Caco-2 (cell line): ENCODE results near the gene SORBS1. TPM values are rescaled to one million over a fixed set of nuclear protein-coding genes. Genes with fewer than 3 reads are reported as not detected.
A peak's percentile ranks its signal among the peaks of the same experiment; 100 is the strongest.

ENCODE experiments used
- BruUV-seq: library from RNA; stranded (reverse); fragments of 400-500 nt; replicated peaks from 2 replicates; lab custom pipeline; 2021; lab: Mats Ljungman, UMichigan
- CTCF ChIA-PET: fragments of 300-600 bp; sonication (Branson Sonifier 250); formaldehyde crosslinking; loops from one replicate; lab custom pipeline; 2022; ENCODE audit warnings: antibody characterized with exemption; lab: Charles Lee
- POLR2A ChIA-PET: fragments of 300-600 bp; sonication (Branson Sonifier 250); formaldehyde crosslinking; loops from one replicate; lab custom pipeline; 2022; ENCODE audit warnings: antibody characterized with exemption; lab: Charles Lee
- DNase-seq, 2 experiments: peaks; one replicate each; pipeline versions ENCODE4 v3.0.0 to v3.0.0-alpha.2; 2020 to 2022
- H3K27me3 ChIP-seq: replicated peaks from 2 replicates; pipeline ENCODE4 v1.6.0; 2011; ENCODE audit warnings: low read length; ENCODE audit not compliant: control insufficient read depth, insufficient read depth
- H3K36me3 ChIP-seq: 2 replicates; pipeline ENCODE4 v1.5.1; 2011; ENCODE audit warnings: low read length; ENCODE audit not compliant: control insufficient read depth, insufficient read depth
- H3K4me1 ChIP-seq: fragments of 250-450 bp; sonication (Bioruptor Pico); 2 replicates; pipeline ENCODE4 v1.5.1; 2020; ENCODE audit warnings: mild to moderate bottlenecking
- H3K4me3 ChIP-seq: 2 replicates; pipeline ENCODE4 v1.5.1; 2011; ENCODE audit warnings: low read depth, mild to moderate bottlenecking, control low read depth, low read length
- H3K9me3 ChIP-seq: fragments of 250-450 bp; sonication (Bioruptor Pico); 2 replicates; pipeline ENCODE4 v1.5.1; 2020; ENCODE audit warnings: mild to moderate bottlenecking, moderate library complexity
- H3K27ac Mint-ChIP-seq: one replicate; pipeline ENCODE4 v1.8.0; 2022; ENCODE audit warnings: mixed read lengths; ENCODE audit not compliant: unreplicated experiment
- H3K27me3 Mint-ChIP-seq: one replicate; pipeline ENCODE4 v1.8.0; 2022; ENCODE audit warnings: mixed read lengths; ENCODE audit not compliant: insufficient read depth, unreplicated experiment
- H3K36me3 Mint-ChIP-seq: one replicate; pipeline ENCODE4 v1.8.0; 2022; ENCODE audit warnings: mild to moderate bottlenecking, mixed read lengths; ENCODE audit not compliant: insufficient read depth, unreplicated experiment
- H3K4me1 Mint-ChIP-seq: one replicate; pipeline ENCODE4 v1.8.0; 2022; ENCODE audit warnings: low read depth, mixed read lengths; ENCODE audit not compliant: unreplicated experiment
- H3K4me3 Mint-ChIP-seq: one replicate; pipeline ENCODE4 v1.8.0; 2022; ENCODE audit warnings: mild to moderate bottlenecking, moderate library complexity, mixed read lengths; ENCODE audit not compliant: unreplicated experiment
- H3K9me3 Mint-ChIP-seq: one replicate; pipeline ENCODE4 v1.8.0; 2022; ENCODE audit warnings: mixed read lengths; ENCODE audit not compliant: unreplicated experiment
- CTCF ChIP-seq, 2 experiments: fragments of 200-600 bp in 1 of 2; IDR thresholded peaks; 1 replicate in 1 of 2; 2 replicates in 1 of 2; pipeline versions ENCODE4 v1.5.1 to v1.8.0; 2011 to 2022; ENCODE audit warnings: antibody characterized with exemption in 1 of 2, control low read depth in 1 of 2, inconsistent platforms in 1 of 2, low read depth in 1 of 2, low read length in 1 of 2, mild to moderate bottlenecking in 1 of 2, moderate library complexity in 1 of 2; ENCODE audit not compliant: insufficient read depth in 1 of 2, severe bottlenecking in 1 of 2, unreplicated experiment in 1 of 2
- intact Hi-C: fragments of 100-400 bp; cut with micrococcal nuclease; formaldehyde crosslinking; loops from one replicate; pipeline ENCODE4 v1.10.0; 2022; ENCODE audit not compliant: unreplicated experiment
- total RNA-seq: library from RNA; stranded (reverse); gene quantifications from 2 replicates; pipeline ENCODE4 v1.2.3, GENCODE V29; 2022

SORBS1 gene
- total RNA-seq, 1 experiment from 2014 or later = 39.3 TPM

- peak overlapping the region; percentile 25 for H3K4me3 Mint-ChIP-seq
Measured at GRCh38 chr10:95475003-95475383, 86.2 kb downstream of the SORBS1 start.

GRCh38 chr10:95474228-95475002 is 86.8 kb downstream of the SORBS1 start:
- BruUV-seq = no TSS peak
- no peak overlapping the region for H3K4me3 ChIP-seq
- Mint-ChIP-seq H3K27me3 (no peaks in the 10 kb centered on the region), H3K9me3 (no peaks in the 10 kb centered on the region), H3K4me1 (peaks cover 58% of the 10 kb centered on the region), H3K4me3 (peak overlapping the region; percentile 25), H3K36me3 (no peaks in the 10 kb centered on the region), H3K27ac (peak overlapping the region; percentile 83)
- no peaks in the 10 kb centered on the region for H3K27me3 ChIP-seq
- no peaks in the 10 kb centered on the region for H3K9me3 ChIP-seq
- POLR2A ChIA-PET = interaction anchor here (1.2 kb wide), 1 partner anchor 30 kb away, joined by 5 read pairs; no protein-coding TSS in a partner anchor
- H3K36me3 ChIP-seq = peaks cover 3% of the 10 kb centered on the region; the same call in 1 of the 2 replicates
- peaks cover 91% of the 10 kb centered on the region for H3K4me1 ChIP-seq
- intact Hi-C loops = no loop called here
- CTCF ChIA-PET = interaction anchor here (0.8 to 1.3 kb wide), 3 partner anchors 18 to 124 kb away, joined by 3 to 5 read pairs (median 4); no protein-coding TSS in a partner anchor
- TF ChIP-seq CTCF (IDR thresholded peaks at IDR 0.05; ENCODE audit: insufficient read depth in 1 of 2, low read depth in 1 of 2, low read length in 1 of 2, severe bottlenecking in 1 of 2, unreplicated experiment in 1 of 2) = no peak
- DNase-seq = peak; percentile 50 to 68

More at GRCh38 chr10:95475003-95475383, 86.2 kb downstream of the SORBS1 start:
- POLR2A ChIA-PET = interaction anchor here (1.2 kb wide), 1 partner anchor 29 kb away, joined by 5 read pairs; no protein-coding TSS in a partner anchor
- Histone ChIP-seq H3K9me3 (no peaks in the 10 kb centered on the region), H3K36me3 (peaks cover 3% of the 10 kb centered on the region; the same call in 1 of the 2 replicates), H3K4me3 (no peak overlapping the region), H3K4me1 (peaks cover 91% of the 10 kb centered on the region), H3K27me3 (no peaks in the 10 kb centered on the region)
- CTCF ChIA-PET = interaction anchor here (0.8 to 1.3 kb wide), 3 partner anchors 18 to 123 kb away, joined by 3 to 5 read pairs (median 4); no protein-coding TSS in a partner anchor
- DNase-seq = no peak
- TF ChIP-seq CTCF (IDR thresholded peaks at IDR 0.05; ENCODE audit: insufficient read depth in 1 of 2, low read depth in 1 of 2, low read length in 1 of 2, severe bottlenecking in 1 of 2, unreplicated experiment in 1 of 2) = no peak
- H3K4me1 Mint-ChIP-seq = peaks cover 58% of the 10 kb centered on the region
- TSS peak; percentile 65 for BruUV-seq
- peak overlapping the region; percentile 83 for H3K27ac Mint-ChIP-seq
- intact Hi-C loops = no loop called here
- H3K36me3 Mint-ChIP-seq = no peaks in the 10 kb centered on the region
- H3K27me3 Mint-ChIP-seq = no peaks in the 10 kb centered on the region
- no peaks in the 10 kb centered on the region for H3K9me3 Mint-ChIP-seq

GRCh38 chr10:95472304-95473088 is 88.7 kb downstream of the SORBS1 start:
- Histone ChIP-seq H3K4me1 (peaks cover 88% of the 10 kb centered on the region), H3K36me3 (0 out of 2 replicates have a peak, but pooled peaks cover 2% of the 10 kb centered on the region), H3K27me3 (no peaks in the 10 kb centered on the region), H3K9me3 (no peaks in the 10 kb centered on the region), H3K4me3 (no peak overlapping the region)
- ChIA-PET CTCF (interaction anchor here (0.6 kb wide), 2 partner anchors 43 to 262 kb away, joined by 5 to 7 read pairs; no protein-coding TSS in a partner anchor), POLR2A (interaction anchor here (0.6 kb wide), 1 partner anchor 27 kb away, joined by 4 read pairs; no protein-coding TSS in a partner anchor)
- DNase-seq = peak in 1 of 2 experiments; percentile 47
- no peak overlapping the region for H3K4me3 Mint-ChIP-seq
- peaks cover 63% of the 10 kb centered on the region for H3K4me1 Mint-ChIP-seq
- intact Hi-C loops = no loop called here
- H3K27me3 Mint-ChIP-seq = no peaks in the 10 kb centered on the region
- H3K36me3 Mint-ChIP-seq = no peaks in the 10 kb centered on the region
- TF ChIP-seq CTCF (IDR thresholded peaks at IDR 0.05; ENCODE audit: insufficient read depth in 1 of 2, low read depth in 1 of 2, low read length in 1 of 2, severe bottlenecking in 1 of 2, unreplicated experiment in 1 of 2) = no peak
- no peaks in the 10 kb centered on the region for H3K9me3 Mint-ChIP-seq
- H3K27ac Mint-ChIP-seq = peak overlapping the region; percentile 32
- BruUV-seq = no TSS peak
